C4-2B (cell line): ENCODE measurements around the gene CDHR2.

ENCODE experiments used
- ZFX ChIP-seq: fragments of 450-650 bp; IDR thresholded peaks from 2 replicates; pipeline ENCODE4 v1.6.1; 2017
- TF ChIP-seq, protein P1 (sequence below): fragments of 450-650 bp; conservative IDR thresholded peaks from 2 replicates; pipeline ENCODE4 v1.5.1; 2017; ENCODE audit warnings: mild to moderate bottlenecking

DNA sequence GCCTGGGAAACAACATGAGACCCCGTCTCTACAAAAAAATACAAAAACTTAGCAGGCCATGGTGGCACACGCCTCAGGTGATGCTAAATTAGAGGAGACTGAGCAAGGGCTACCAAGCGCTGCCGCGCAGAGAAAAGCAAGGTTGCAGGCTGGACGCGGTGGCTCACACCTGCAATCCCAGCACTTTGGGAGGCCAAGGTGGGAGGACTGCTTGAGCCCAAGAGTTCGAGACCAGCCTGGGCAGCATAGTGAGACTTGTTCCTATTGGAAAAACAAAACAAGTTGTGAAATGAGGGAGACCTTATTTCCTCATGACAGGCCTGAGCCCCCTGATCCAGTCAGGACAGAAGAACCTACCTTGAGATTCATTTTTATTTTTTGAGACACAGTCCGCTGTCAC lies 23.5 kb upstream of the CDHR2 start:
- TF ChIP-seq, protein P1, sequence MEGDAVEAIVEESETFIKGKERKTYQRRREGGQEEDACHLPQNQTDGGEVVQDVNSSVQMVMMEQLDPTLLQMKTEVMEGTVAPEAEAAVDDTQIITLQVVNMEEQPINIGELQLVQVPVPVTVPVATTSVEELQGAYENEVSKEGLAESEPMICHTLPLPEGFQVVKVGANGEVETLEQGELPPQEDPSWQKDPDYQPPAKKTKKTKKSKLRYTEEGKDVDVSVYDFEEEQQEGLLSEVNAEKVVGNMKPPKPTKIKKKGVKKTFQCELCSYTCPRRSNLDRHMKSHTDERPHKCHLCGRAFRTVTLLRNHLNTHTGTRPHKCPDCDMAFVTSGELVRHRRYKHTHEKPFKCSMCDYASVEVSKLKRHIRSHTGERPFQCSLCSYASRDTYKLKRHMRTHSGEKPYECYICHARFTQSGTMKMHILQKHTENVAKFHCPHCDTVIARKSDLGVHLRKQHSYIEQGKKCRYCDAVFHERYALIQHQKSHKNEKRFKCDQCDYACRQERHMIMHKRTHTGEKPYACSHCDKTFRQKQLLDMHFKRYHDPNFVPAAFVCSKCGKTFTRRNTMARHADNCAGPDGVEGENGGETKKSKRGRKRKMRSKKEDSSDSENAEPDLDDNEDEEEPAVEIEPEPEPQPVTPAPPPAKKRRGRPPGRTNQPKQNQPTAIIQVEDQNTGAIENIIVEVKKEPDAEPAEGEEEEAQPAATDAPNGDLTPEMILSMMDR = no peak
- TF ChIP-seq ZFX = no peak
